Gastroesophageal sphincter (tissue), 4 donors: Measurements from ENCODE around the gene IGF2. TPM values are rescaled to one million over a fixed set of nuclear protein-coding genes. Genes with fewer than 3 reads are reported as not detected.

Experiments used
- ATAC-seq: fragments of 150-250 bp; one replicate; pipeline ENCODE4 v1.9.1; 2016; ENCODE audit warnings: mild to moderate bottlenecking, moderate library complexity
- H3K27ac ChIP-seq, 4 donors: fragments of 200-600 bp; sonication (generic) in 3 of 4; 1 replicate in 3 of 4; 2 replicates in 1 of 4; pipeline ENCODE4 v1.5.1; 2016 to 2019
- H3K27me3 ChIP-seq: fragments of 200-600 bp; sonication (generic); one replicate; pipeline ENCODE4 v1.5.1; 2019
- H3K36me3 ChIP-seq, 2 donors: fragments of 200-600 bp; sonication (generic); one replicate each; pipeline ENCODE4 v1.5.1; 2019; ENCODE audit warnings: control low read depth in 1 of 2
- H3K4me1 ChIP-seq, 3 donors: fragments of 200-600 bp; sonication (generic); 1 replicate in 2 of 3; 2 replicates in 1 of 3; pipeline ENCODE4 v1.5.1; 2016 to 2019; ENCODE audit warnings: control low read depth in 2 of 3
- H3K4me3 ChIP-seq, 2 donors: fragments of 200-600 bp; sonication (generic); one replicate each; pipeline ENCODE4 v1.5.1; 2019; ENCODE audit warnings: mild to moderate bottlenecking in 1 of 2, moderate library complexity in 1 of 2
- H3K9me3 ChIP-seq, 3 donors: fragments of 200-600 bp; sonication (generic); one replicate each; pipeline ENCODE4 v1.5.1; 2017 to 2019; ENCODE audit warnings: control low read depth in 2 of 3
- EP300 ChIP-seq: sonication (generic); formaldehyde crosslinking; IDR thresholded peaks from one replicate; pipeline ENCODE4 v1.6.1; 2017; ENCODE audit warnings: antibody characterized with exemption, mild to moderate bottlenecking
- POLR2A ChIP-seq, 2 donors: fragments of 450-650 bp; IDR thresholded peaks; one replicate each; pipeline ENCODE4 v1.6.1; 2017; ENCODE audit warnings: antibody characterized with exemption in 2 of 2, mild to moderate bottlenecking in 2 of 2, moderate library complexity in 1 of 2
- POLR2AphosphoS5 ChIP-seq: sonication (generic); formaldehyde crosslinking; IDR thresholded peaks from one replicate; pipeline ENCODE4 v1.6.1; 2017; ENCODE audit warnings: antibody characterized with exemption
- WGBS, 2 donors: methylation state at CpG; one replicate each; pipeline ENCODE4 v1.1.5; 2018; ENCODE audit warnings: low coverage in 1 of 2; 5-methylcytosine and 5-hydroxymethylcytosine counted together
- total RNA-seq, 4 donors: library from RNA; depleted of rRNA; stranded (reverse); fragments of >200 nt; gene quantifications; one replicate each; pipeline ENCODE4 v1.1.0, GENCODE V29; 2016
- TF ChIP-seq, protein P1 (sequence below), 4 experiments: fragments of 200-600 bp in 2 of 4; fragments of 450-650 bp in 2 of 4; sonication (generic) in 1 of 4; IDR thresholded peaks; one replicate each; pipeline ENCODE4 v1.5.1; 2017 to 2019; ENCODE audit warnings: antibody characterized with exemption in 4 of 4, mild to moderate bottlenecking in 2 of 4, moderate library complexity in 2 of 4

IGF2 gene
- total RNA-seq, 4 donors from 2014 or later: 8.7 to 49.5 (median 28.7) TPM

DNA sequence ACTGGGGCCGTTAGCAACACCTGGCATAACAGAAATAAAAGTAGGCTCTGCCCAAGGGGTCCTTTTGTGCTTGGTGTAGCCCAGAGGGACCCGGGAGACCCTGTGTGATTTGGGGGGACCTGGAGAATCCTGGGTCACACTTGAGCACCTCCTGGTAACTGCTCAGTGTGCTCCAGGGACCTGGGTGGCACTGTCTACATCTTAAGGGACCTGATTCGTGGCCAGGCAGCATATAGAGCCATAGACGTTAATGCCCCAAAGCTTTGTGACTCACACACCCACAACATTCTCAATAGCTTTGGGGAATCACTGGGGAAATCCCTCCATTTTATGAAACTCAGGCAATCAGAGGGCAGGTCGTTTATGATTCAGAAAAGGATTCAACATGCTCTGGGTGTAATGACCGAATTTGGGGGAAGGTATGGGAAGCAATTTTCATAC lies 3.6 kb upstream of the IGF2 start:
- Histone ChIP-seq H3K27ac (no peak overlapping the region), H3K4me1 (peaks cover 0 to 43% (median 9%) of the 10 kb centered on the region in 3 donors), H3K9me3 (no peaks in the 10 kb centered on the region), H3K4me3 (no peak overlapping the region), H3K27me3 (peaks cover 100% of the 10 kb centered on the region), H3K36me3 (no peaks in the 10 kb centered on the region)
- 17 to 37% methylated on average over 2 to 5 of the region's 6 CpGs for WGBS, 2 donors
- no peak for ATAC-seq
- TF ChIP-seq, protein P1, sequence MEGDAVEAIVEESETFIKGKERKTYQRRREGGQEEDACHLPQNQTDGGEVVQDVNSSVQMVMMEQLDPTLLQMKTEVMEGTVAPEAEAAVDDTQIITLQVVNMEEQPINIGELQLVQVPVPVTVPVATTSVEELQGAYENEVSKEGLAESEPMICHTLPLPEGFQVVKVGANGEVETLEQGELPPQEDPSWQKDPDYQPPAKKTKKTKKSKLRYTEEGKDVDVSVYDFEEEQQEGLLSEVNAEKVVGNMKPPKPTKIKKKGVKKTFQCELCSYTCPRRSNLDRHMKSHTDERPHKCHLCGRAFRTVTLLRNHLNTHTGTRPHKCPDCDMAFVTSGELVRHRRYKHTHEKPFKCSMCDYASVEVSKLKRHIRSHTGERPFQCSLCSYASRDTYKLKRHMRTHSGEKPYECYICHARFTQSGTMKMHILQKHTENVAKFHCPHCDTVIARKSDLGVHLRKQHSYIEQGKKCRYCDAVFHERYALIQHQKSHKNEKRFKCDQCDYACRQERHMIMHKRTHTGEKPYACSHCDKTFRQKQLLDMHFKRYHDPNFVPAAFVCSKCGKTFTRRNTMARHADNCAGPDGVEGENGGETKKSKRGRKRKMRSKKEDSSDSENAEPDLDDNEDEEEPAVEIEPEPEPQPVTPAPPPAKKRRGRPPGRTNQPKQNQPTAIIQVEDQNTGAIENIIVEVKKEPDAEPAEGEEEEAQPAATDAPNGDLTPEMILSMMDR (IDR thresholded peaks at IDR 0.05): no peak
- TF ChIP-seq POLR2AphosphoS5 (no peak), EP300 (no peak), POLR2A (IDR thresholded peaks at IDR 0.05) (no peak)

- peaks cover 100% of the 10 kb centered on the region for H3K27me3 ChIP-seq
- WGBS, 2 donors: 24 to 36% methylated on average over 4 to 5 of the region's 5 CpGs
- peaks cover 0 to 48% (median 13%) of the 10 kb centered on the region in 3 donors for H3K4me1 ChIP-seq
- TF ChIP-seq POLR2AphosphoS5 (no peak), EP300 (no peak), POLR2A (IDR thresholded peaks at IDR 0.05) (no peak)
- TF ChIP-seq, protein P1 (IDR thresholded peaks at IDR 0.05): no peak
- ATAC-seq: no peak
- H3K9me3 ChIP-seq: no peaks in the 10 kb centered on the region
- no peak overlapping the region for H3K27ac ChIP-seq
- no peaks in the 10 kb centered on the region for H3K36me3 ChIP-seq
- H3K4me3 ChIP-seq: no peak overlapping the region
Observed at GRCh38 chr11:2142300-2142759, 3.1 kb upstream of the IGF2 start.

DNA sequence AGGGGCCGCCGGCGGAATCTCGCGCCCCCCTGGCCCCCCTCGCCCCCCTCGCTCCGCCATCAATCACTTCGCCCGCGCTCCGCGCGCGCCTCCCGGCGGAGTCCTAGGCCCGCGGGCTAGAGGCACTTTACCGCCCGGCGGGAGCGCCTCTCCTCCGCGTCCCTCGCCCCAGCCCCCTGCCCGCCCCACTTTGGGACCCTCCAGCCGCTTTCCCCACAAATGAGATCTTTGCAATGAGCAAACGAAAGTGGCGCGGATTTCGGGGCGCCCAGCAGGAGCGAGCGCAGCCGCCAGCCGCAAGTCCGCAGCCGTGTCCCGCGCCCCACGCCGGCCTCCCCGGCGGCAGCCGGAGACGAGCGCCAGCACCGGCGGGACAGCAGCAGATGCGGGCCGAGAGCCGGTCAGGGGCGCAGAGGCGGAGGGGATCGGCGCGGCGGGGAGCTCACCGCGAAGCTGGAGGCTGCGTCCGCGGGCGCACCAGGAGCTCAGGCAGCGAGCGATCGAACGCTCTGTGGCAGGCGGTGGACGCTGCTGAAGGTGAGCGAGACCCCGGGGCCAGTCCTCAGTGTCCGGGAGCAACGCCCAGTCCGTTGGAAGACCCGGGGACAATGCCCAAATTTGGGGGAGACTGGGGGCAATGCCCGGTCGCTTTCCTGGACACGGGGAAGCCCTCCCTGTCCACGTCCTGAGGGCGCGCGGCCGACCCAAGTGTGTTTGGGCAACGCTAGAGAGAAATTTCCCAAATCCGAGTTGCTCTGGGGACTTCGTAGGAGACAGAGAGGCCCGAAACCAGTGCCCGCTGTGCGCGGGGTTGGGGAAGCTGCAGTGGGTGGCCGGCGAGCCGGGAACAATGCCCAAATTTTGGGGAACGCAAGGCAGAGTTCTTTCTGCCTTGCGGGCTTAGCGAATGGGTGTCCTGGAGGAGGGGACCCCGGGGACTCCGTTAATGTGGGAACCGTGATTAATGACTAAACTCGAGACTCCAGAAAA lies 1.5 kb upstream of the IGF2 start:
- ATAC-seq: no peak
- no peak overlapping the region for H3K27ac ChIP-seq
- H3K9me3 ChIP-seq: no peaks in the 10 kb centered on the region
- TF ChIP-seq, protein P1 (IDR thresholded peaks at IDR 0.05): no peak
- TF ChIP-seq POLR2AphosphoS5 (no peak), POLR2A (IDR thresholded peaks at IDR 0.05) (no peak), EP300 (no peak)
- H3K4me1 ChIP-seq: peaks cover 0 to 54% (median 14%) of the 10 kb centered on the region in 3 donors
- peaks cover 100% of the 10 kb centered on the region for H3K27me3 ChIP-seq
- 19 to 21% methylated on average over 11 of the region's 102 CpGs for WGBS, 2 donors
- H3K4me3 ChIP-seq: peak overlapping the region in 1 of 2 donors; percentile 25
- H3K36me3 ChIP-seq: no peaks in the 10 kb centered on the region

GRCh38 chr11:2139621-2140337 lies 590 bp upstream of the IGF2 start:
- peak overlapping the region in 1 of 4 donors; percentile 46 for H3K27ac ChIP-seq
- TF ChIP-seq, protein P1 (IDR thresholded peaks at IDR 0.05): no peak
- no peak for TF ChIP-seq EP300
- TF ChIP-seq POLR2AphosphoS5: no peak
- TF ChIP-seq POLR2A (IDR thresholded peaks at IDR 0.05): no peak
- ATAC-seq: no peak
- no peaks in the 10 kb centered on the region for H3K9me3 ChIP-seq
- peaks cover 0 to 54% (median 14%) of the 10 kb centered on the region in 3 donors for H3K4me1 ChIP-seq
- WGBS, 2 donors: 4% methylated on average over 13 of the region's 57 CpGs; no CpG with 5 or more reads in 1 of the 2 donors
- peak overlapping the region in 1 of 2 donors; percentile 43 for H3K4me3 ChIP-seq
- H3K36me3 ChIP-seq: no peaks in the 10 kb centered on the region
- H3K27me3 ChIP-seq: peaks cover 100% of the 10 kb centered on the region
